ENCODE results near the gene RND3.

- TF ChIP-seq CTCF (IDR thresholded peaks at IDR 0.05) (no peak), POLR2AphosphoS5 (IDR thresholded peaks at IDR 0.05; ENCODE audit: low read depth, low read length) (no peak), TCF7L2 (IDR thresholded peaks at IDR 0.05; ENCODE audit: low read depth, low read length) (no peak), REST (IDR thresholded peaks at IDR 0.05; ENCODE audit: insufficient read depth in 1 of 2, low read depth in 2 of 2, low read length in 1 of 2) (no peak)
These were observed 44.6 kb upstream of the RND3 start for GRCh38 chr2:150532020-150532419.
